Karpas-422 (cell line): ENCODE data around the gene MARCO. TPM values are rescaled to one million over a fixed set of nuclear protein-coding genes. Genes with fewer than 3 reads are reported as not detected.

ENCODE experiments used
- DNase-seq: peaks from one replicate; pipeline ENCODE4 v3.0.0-alpha.2; 2015
- H2AFZ ChIP-seq: fragments of 200-600 bp; sonication (generic); 2 replicates; pipeline ENCODE4 v1.6.1; 2014; ENCODE audit warnings: antibody characterized with exemption, low read length, mixed read lengths
- H3K27ac ChIP-seq: fragments of 200-600 bp; sonication (generic); 2 replicates; pipeline ENCODE4 v1.5.1; 2014; ENCODE audit warnings: mild to moderate bottlenecking, low read length, moderate library complexity
- H3K27me3 ChIP-seq: fragments of 200-600 bp; sonication (generic); 2 replicates; pipeline ENCODE4 v1.6.1; 2014; ENCODE audit warnings: low read length, mixed read lengths
- H3K36me3 ChIP-seq: fragments of 200-600 bp; sonication (generic); 2 replicates; pipeline ENCODE4 v1.6.1; 2014; ENCODE audit warnings: low read length, mixed read lengths; ENCODE audit not compliant: insufficient read depth
- H3K4me1 ChIP-seq: fragments of 200-600 bp; sonication (generic); 2 replicates; pipeline ENCODE4 v1.6.1; 2014; ENCODE audit warnings: mild to moderate bottlenecking, low read length, mixed read lengths
- H3K4me2 ChIP-seq: fragments of 200-600 bp; sonication (generic); 2 replicates; pipeline ENCODE4 v1.6.1; 2014; ENCODE audit warnings: low read length, low read depth, mild to moderate bottlenecking; ENCODE audit not compliant: poor library complexity, severe bottlenecking
- H3K4me3 ChIP-seq: fragments of 200-600 bp; sonication (generic); 2 replicates; pipeline ENCODE4 v1.5.1; 2014; ENCODE audit warnings: mild to moderate bottlenecking, antibody characterized with exemption, low read length, mixed read lengths
- H3K79me2 ChIP-seq: fragments of 200-600 bp; sonication (generic); 2 replicates; pipeline ENCODE4 v1.6.1; 2014; ENCODE audit warnings: mild to moderate bottlenecking, low read length, mixed read lengths
- H3K9ac ChIP-seq: fragments of 200-600 bp; sonication (generic); 2 replicates; pipeline ENCODE4 v1.6.0; 2014; ENCODE audit warnings: low read length
- H3K9me2 ChIP-seq: fragments of 200-600 bp; sonication (generic), shearing (Covaris generic); replicated peaks from 2 replicates; pipeline ENCODE4 v1.6.0; 2014; ENCODE audit warnings: mild to moderate bottlenecking, low read length, moderate library complexity; ENCODE audit not compliant: insufficient read depth
- H3K9me3 ChIP-seq: fragments of 300-700, 200-600 bp; sonication (generic); 2 replicates; pipeline ENCODE4 v1.6.1; 2014; ENCODE audit warnings: low read length, mixed read lengths
- H4K20me1 ChIP-seq: fragments of 200-600 bp; sonication (generic); 2 replicates; pipeline ENCODE4 v1.6.1; 2014; ENCODE audit warnings: mild to moderate bottlenecking, antibody characterized with exemption, low read length, low read depth; ENCODE audit not compliant: insufficient read depth
- total RNA-seq: library from RNA; depleted of rRNA; stranded (reverse); fragments of >200 nt; shearing (Covaris generic); gene quantifications from 2 replicates; pipeline ENCODE4 v1.2.3, GENCODE V29; 2014; ENCODE audit warnings: low replicate concordance

Gene MARCO
- total RNA-seq, 1 experiment from 2014 or later: not detected

GRCh38 chr2:118909191-118909590, 32.8 kb upstream of the MARCO start:
- Histone ChIP-seq H3K79me2 (no peaks in the 10 kb centered on the region), H4K20me1 (no peaks in the 10 kb centered on the region), H3K36me3 (no peaks in the 10 kb centered on the region), H2AFZ (no peak overlapping the region), H3K4me1 (no peaks in the 10 kb centered on the region), H3K9me2 (no peaks in the 10 kb centered on the region), H3K4me3 (no peak overlapping the region), H3K27ac (no peak overlapping the region), H3K9ac (no peak overlapping the region), H3K27me3 (no peaks in the 10 kb centered on the region), H3K4me2 (no peak overlapping the region), H3K9me3 (no peaks in the 10 kb centered on the region)
- DNase-seq: no peak

- H3K36me3 ChIP-seq: no peaks in the 10 kb centered on the region
- no peaks in the 10 kb centered on the region for H4K20me1 ChIP-seq
- no peak for DNase-seq
- no peak overlapping the region for H3K27ac ChIP-seq
- H3K9me2 ChIP-seq: no peaks in the 10 kb centered on the region
- H2AFZ ChIP-seq: no peak overlapping the region
- no peak overlapping the region for H3K4me3 ChIP-seq
- no peak overlapping the region for H3K4me2 ChIP-seq
- H3K9ac ChIP-seq: no peak overlapping the region
- H3K9me3 ChIP-seq: no peaks in the 10 kb centered on the region
- no peaks in the 10 kb centered on the region for H3K27me3 ChIP-seq
- no peaks in the 10 kb centered on the region for H3K4me1 ChIP-seq
- H3K79me2 ChIP-seq: no peaks in the 10 kb centered on the region
Measured at GRCh38 chr2:118911166-118911856, 30.7 kb upstream of the MARCO start.

GRCh38 chr2:118911936-118912335, 30.1 kb upstream of the MARCO start:
- no peaks in the 10 kb centered on the region for H3K36me3 ChIP-seq
- H3K4me1 ChIP-seq: no peaks in the 10 kb centered on the region
- no peak overlapping the region for H3K9ac ChIP-seq
- no peaks in the 10 kb centered on the region for H3K9me2 ChIP-seq
- no peaks in the 10 kb centered on the region for H3K9me3 ChIP-seq
- no peak overlapping the region for H3K4me2 ChIP-seq
- no peaks in the 10 kb centered on the region for H4K20me1 ChIP-seq
- H3K4me3 ChIP-seq: no peak overlapping the region
- DNase-seq: no peak
- H3K27ac ChIP-seq: no peak overlapping the region
- H3K27me3 ChIP-seq: no peaks in the 10 kb centered on the region
- H3K79me2 ChIP-seq: no peaks in the 10 kb centered on the region
- no peak overlapping the region for H2AFZ ChIP-seq

GRCh38 chr2:118913131-118913802, 28.7 kb upstream of the MARCO start:
- Histone ChIP-seq H3K36me3 (no peaks in the 10 kb centered on the region), H2AFZ (no peak overlapping the region), H4K20me1 (no peaks in the 10 kb centered on the region), H3K4me1 (no peaks in the 10 kb centered on the region), H3K27me3 (no peaks in the 10 kb centered on the region), H3K4me2 (no peak overlapping the region), H3K79me2 (no peaks in the 10 kb centered on the region), H3K27ac (no peak overlapping the region), H3K9ac (no peak overlapping the region), H3K9me2 (no peaks in the 10 kb centered on the region), H3K4me3 (no peak overlapping the region), H3K9me3 (no peaks in the 10 kb centered on the region)
- no peak for DNase-seq

- Histone ChIP-seq H3K9me3 (no peaks in the 10 kb centered on the region), H3K27me3 (no peaks in the 10 kb centered on the region), H3K4me3 (no peak overlapping the region), H3K79me2 (no peaks in the 10 kb centered on the region), H3K27ac (no peak overlapping the region), H2AFZ (no peak overlapping the region), H3K36me3 (no peaks in the 10 kb centered on the region), H3K4me1 (no peaks in the 10 kb centered on the region), H3K9ac (no peak overlapping the region), H4K20me1 (no peaks in the 10 kb centered on the region), H3K9me2 (no peaks in the 10 kb centered on the region), H3K4me2 (no peak overlapping the region)
- no peak for DNase-seq
Measured at GRCh38 chr2:118913803-118914645, 28.0 kb upstream of the MARCO start.

GRCh38 chr2:118914721-118915453, 27.1 kb upstream of the MARCO start:
- Histone ChIP-seq H3K79me2 (no peaks in the 10 kb centered on the region), H3K36me3 (no peaks in the 10 kb centered on the region), H3K27ac (no peak overlapping the region), H4K20me1 (no peaks in the 10 kb centered on the region), H3K9me2 (no peaks in the 10 kb centered on the region), H3K9me3 (no peaks in the 10 kb centered on the region), H3K9ac (no peak overlapping the region), H3K4me1 (no peaks in the 10 kb centered on the region), H3K4me3 (no peak overlapping the region), H2AFZ (no peak overlapping the region), H3K4me2 (no peak overlapping the region), H3K27me3 (no peaks in the 10 kb centered on the region)
- no peak for DNase-seq

GRCh38 chr2:118918017-118918416, 24.0 kb upstream of the MARCO start:
- Histone ChIP-seq H3K36me3 (no peaks in the 10 kb centered on the region), H3K9me3 (no peaks in the 10 kb centered on the region), H3K79me2 (no peaks in the 10 kb centered on the region), H4K20me1 (no peaks in the 10 kb centered on the region), H3K4me3 (no peak overlapping the region), H3K27me3 (no peaks in the 10 kb centered on the region), H2AFZ (no peak overlapping the region), H3K9me2 (no peaks in the 10 kb centered on the region), H3K9ac (no peak overlapping the region), H3K4me1 (no peaks in the 10 kb centered on the region), H3K27ac (no peak overlapping the region), H3K4me2 (no peak overlapping the region)
- DNase-seq: no peak

- Histone ChIP-seq H3K4me2 (no peak overlapping the region), H3K9me2 (no peaks in the 10 kb centered on the region), H3K27ac (no peak overlapping the region), H3K36me3 (no peaks in the 10 kb centered on the region), H3K9ac (no peak overlapping the region), H3K27me3 (no peaks in the 10 kb centered on the region), H3K9me3 (no peaks in the 10 kb centered on the region), H4K20me1 (no peaks in the 10 kb centered on the region), H3K4me3 (no peak overlapping the region), H3K79me2 (no peaks in the 10 kb centered on the region), H2AFZ (no peak overlapping the region), H3K4me1 (no peaks in the 10 kb centered on the region)
- no peak for DNase-seq
Measured at GRCh38 chr2:118921646-118922045, 20.3 kb upstream of the MARCO start.
